ENCODE measurements around the gene LYST. TPM values are rescaled to one million over a fixed set of nuclear protein-coding genes. Genes with fewer than 3 reads are reported as not detected.
"Not testable (repeated sequence)": the region's sequence is repeated elsewhere in the genome, so short reads cannot be mapped to it uniquely, and the experiment has no call there.

Gene LYST
- total RNA-seq, 1 donor from 2014 or later: 7.2 TPM

- H3K27ac Mint-ChIP-seq: no peak overlapping the region
Observed at GRCh38 chr1:235799264-235799663, 67.4 kb downstream of the LYST start.

GRCh38 chr1:235791532-235792060, 75.1 kb downstream of the LYST start:
- no peak overlapping the region for H3K4me3 Mint-ChIP-seq
- H3K9me3 Mint-ChIP-seq: peaks cover 7% of the 10 kb centered on the region
- no peak for TF ChIP-seq CTCF (IDR thresholded peaks at IDR 0.05; ENCODE audit: unreplicated experiment)
- H3K36me3 Mint-ChIP-seq: peaks cover 4% of the 10 kb centered on the region
- no peaks in the 10 kb centered on the region for H3K27me3 Mint-ChIP-seq (ENCODE audit: low read depth)
- no peak for DNase-seq (ENCODE audit: low spot score in 2 of 2, unreplicated experiment in 2 of 2)
- H3K27ac Mint-ChIP-seq: no peak overlapping the region
- H3K4me1 Mint-ChIP-seq: peaks cover 3% of the 10 kb centered on the region

More at GRCh38 chr1:235799264-235799663, 67.4 kb downstream of the LYST start:
- Mint-ChIP-seq H3K27me3 (ENCODE audit: low read depth) (peaks cover 2% of the 10 kb centered on the region), H3K9me3 (peaks cover 13% of the 10 kb centered on the region), H3K4me3 (no peak overlapping the region), H3K4me1 (peaks cover 3% of the 10 kb centered on the region), H3K36me3 (peaks cover 7% of the 10 kb centered on the region)
- no peak for TF ChIP-seq CTCF (IDR thresholded peaks at IDR 0.05; ENCODE audit: unreplicated experiment)
- DNase-seq (ENCODE audit: low spot score in 2 of 2, unreplicated experiment in 2 of 2): no peak

DNA sequence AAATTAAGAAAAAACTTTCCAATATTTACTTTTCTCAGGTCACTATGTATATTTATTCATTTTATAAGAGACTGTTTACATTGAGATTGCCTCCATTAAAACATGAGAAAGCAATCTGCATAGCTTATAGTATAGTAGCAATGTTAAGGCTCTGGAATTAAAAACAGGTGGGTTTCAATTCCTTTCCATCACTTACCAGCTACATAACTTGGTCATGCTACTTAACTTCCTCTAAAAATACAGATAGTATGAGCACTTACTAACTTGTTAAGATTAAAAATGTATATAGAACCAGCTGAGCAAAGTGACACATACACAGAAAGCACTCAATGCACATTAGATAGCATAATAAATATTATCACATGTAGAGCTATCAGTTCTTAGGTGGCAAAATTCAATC, 76.6 kb downstream of the LYST start:
- TF ChIP-seq CTCF (IDR thresholded peaks at IDR 0.05; ENCODE audit: unreplicated experiment): no peak
- DNase-seq (ENCODE audit: low spot score in 2 of 2, unreplicated experiment in 2 of 2): no peak
- H3K4me3 Mint-ChIP-seq: no peak overlapping the region
- H3K4me1 Mint-ChIP-seq: peaks cover 3% of the 10 kb centered on the region
- no peaks in the 10 kb centered on the region for H3K9me3 Mint-ChIP-seq
- no peak overlapping the region for H3K27ac Mint-ChIP-seq
- H3K36me3 Mint-ChIP-seq: peaks cover 1% of the 10 kb centered on the region
- H3K27me3 Mint-ChIP-seq (ENCODE audit: low read depth): no peaks in the 10 kb centered on the region

DNA sequence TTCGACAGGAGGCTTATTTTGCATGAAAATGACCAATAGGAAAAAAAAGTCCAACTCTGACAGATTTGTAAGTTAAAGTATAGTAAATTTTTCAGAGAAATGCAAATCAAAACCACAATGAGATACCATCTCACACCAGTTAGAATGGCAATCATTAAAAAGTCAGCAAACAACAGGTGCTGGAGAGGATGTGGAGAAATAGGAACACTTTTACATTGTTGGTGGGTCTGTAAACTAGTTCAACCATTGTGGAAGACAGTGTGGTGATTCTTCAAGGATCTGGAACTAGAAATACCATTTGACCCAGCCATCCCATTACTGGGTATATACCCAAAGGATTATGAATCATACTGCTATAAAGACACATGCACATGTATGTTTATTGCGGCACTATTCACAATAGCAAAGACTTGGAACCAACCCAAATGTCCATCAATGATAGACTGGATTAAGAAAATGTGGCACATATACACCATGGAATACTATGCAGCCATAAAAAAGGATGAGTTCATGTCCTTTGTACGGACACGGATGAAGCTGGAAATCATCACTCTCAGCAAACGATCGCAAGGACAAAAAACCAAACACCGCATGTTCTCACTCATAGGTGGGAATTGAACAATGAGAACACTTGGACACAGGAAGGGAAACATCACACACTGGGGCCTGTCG, 80.3 kb downstream of the LYST start:
- H3K9me3 Mint-ChIP-seq; H3K4me3 Mint-ChIP-seq; H3K27me3 Mint-ChIP-seq (ENCODE audit: low read depth); H3K36me3 Mint-ChIP-seq; DNase-seq (ENCODE audit: low spot score in 2 of 2, unreplicated experiment in 2 of 2); H3K27ac Mint-ChIP-seq; H3K4me1 Mint-ChIP-seq: not testable (repeated sequence)

GRCh38 chr1:235784950-235785349, 81.8 kb downstream of the LYST start:
- H3K27ac Mint-ChIP-seq: no peak overlapping the region
- H3K9me3 Mint-ChIP-seq: no peaks in the 10 kb centered on the region
- H3K36me3 Mint-ChIP-seq: no peaks in the 10 kb centered on the region
- no peaks in the 10 kb centered on the region for H3K27me3 Mint-ChIP-seq (ENCODE audit: low read depth)
- no peak for DNase-seq (ENCODE audit: low spot score in 2 of 2, unreplicated experiment in 2 of 2)
- peaks cover 6% of the 10 kb centered on the region for H3K4me1 Mint-ChIP-seq
- H3K4me3 Mint-ChIP-seq: no peak overlapping the region
- no peak for TF ChIP-seq CTCF (IDR thresholded peaks at IDR 0.05; ENCODE audit: unreplicated experiment)

DNA sequence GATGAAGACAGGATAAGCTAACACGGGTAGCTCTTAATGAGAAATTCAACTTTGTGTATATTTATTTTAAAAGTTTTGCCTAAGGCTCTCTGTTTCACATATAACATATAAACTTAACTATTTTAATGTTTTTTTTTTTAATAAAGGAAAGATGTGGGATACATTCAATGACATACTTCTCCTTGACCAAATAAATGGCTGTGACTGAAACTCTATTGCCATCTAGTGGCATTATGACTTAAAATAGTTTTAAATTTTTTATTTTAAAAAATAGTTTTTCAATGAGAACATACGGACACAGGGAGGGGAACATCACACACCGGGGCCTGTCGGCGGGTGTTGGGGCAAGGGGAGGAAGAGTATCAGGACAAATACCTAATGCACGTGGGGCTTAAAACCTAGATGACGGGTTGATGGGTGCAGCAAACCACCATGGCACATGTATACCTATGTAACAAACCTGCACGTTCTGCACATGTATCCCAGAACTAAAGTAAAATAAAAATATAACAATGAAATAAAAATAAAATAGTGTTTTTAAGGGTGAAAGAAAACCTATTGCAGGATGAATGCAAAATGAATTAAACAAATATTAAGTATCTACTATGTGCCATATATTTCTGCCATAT, 83.4 kb downstream of the LYST start:
- H3K4me3 Mint-ChIP-seq: no peak overlapping the region
- H3K4me1 Mint-ChIP-seq: peaks cover 6% of the 10 kb centered on the region
- TF ChIP-seq CTCF (IDR thresholded peaks at IDR 0.05; ENCODE audit: unreplicated experiment): peak; percentile 70
- no peak for DNase-seq (ENCODE audit: low spot score in 2 of 2, unreplicated experiment in 2 of 2)
- no peaks in the 10 kb centered on the region for H3K36me3 Mint-ChIP-seq
- H3K27me3 Mint-ChIP-seq (ENCODE audit: low read depth): no peaks in the 10 kb centered on the region
- peak overlapping the region; percentile 41 for H3K27ac Mint-ChIP-seq
- no peaks in the 10 kb centered on the region for H3K9me3 Mint-ChIP-seq

All from mesothelial cell of epicardium (in vitro differentiated cells).